Osteoblast (primary cell): ENCODE measurements around the gene OVCA2. TPM values are rescaled to one million over a fixed set of nuclear protein-coding genes. Genes with fewer than 3 reads are reported as not detected.
A peak's percentile ranks its signal among the peaks of the same experiment; 100 is the strongest.

Source experiments
- DNase-seq: peaks from one replicate; pipeline ENCODE4 v3.0.0; 2011; ENCODE audit warnings: low spot score, mixed read lengths; ENCODE audit not compliant: insufficient read length; ENCODE audit errors: missing footprints
- H2AFZ ChIP-seq: 2 replicates; pipeline ENCODE4 v1.6.0; 2011; ENCODE audit warnings: mild to moderate bottlenecking, low read length
- H3K27ac ChIP-seq: 2 replicates; pipeline ENCODE4 v1.5.1; 2011; ENCODE audit warnings: mild to moderate bottlenecking, low read depth, low read length, moderate library complexity
- H3K27me3 ChIP-seq: 2 replicates; pipeline ENCODE4 v1.6.0; 2012; ENCODE audit warnings: mild to moderate bottlenecking, control low read depth, inconsistent platforms, low read length, moderate library complexity; ENCODE audit not compliant: insufficient read depth
- H3K36me3 ChIP-seq: 2 replicates; pipeline ENCODE4 v1.5.1; 2011; ENCODE audit warnings: mild to moderate bottlenecking, low read length, control low read depth, moderate library complexity; ENCODE audit not compliant: insufficient read depth
- H3K4me1 ChIP-seq: 2 replicates; pipeline ENCODE4 v1.5.1; 2011; ENCODE audit warnings: mild to moderate bottlenecking, low read length, control low read depth, moderate library complexity; ENCODE audit not compliant: insufficient read depth
- H3K4me2 ChIP-seq: 2 replicates; pipeline ENCODE4 v1.6.0; 2011; ENCODE audit warnings: mild to moderate bottlenecking, low read length; ENCODE audit not compliant: insufficient read depth
- H3K4me3 ChIP-seq: fragments of 200-600 bp; sonication (generic); 3 replicates; pipeline ENCODE4 v1.5.1; 2012; ENCODE audit warnings: mild to moderate bottlenecking, low read length, inconsistent platforms; ENCODE audit not compliant: insufficient read depth
- H3K79me2 ChIP-seq: 2 replicates; pipeline ENCODE4 v1.6.0; 2012; ENCODE audit warnings: mild to moderate bottlenecking, low read length, control low read depth, inconsistent platforms; ENCODE audit not compliant: insufficient read depth
- H3K9me3 ChIP-seq: 2 replicates; pipeline ENCODE4 v1.5.1; 2011; ENCODE audit warnings: low read depth, low read length, control low read depth
- H4K20me1 ChIP-seq: 2 replicates; pipeline ENCODE4 v1.6.0; 2012; ENCODE audit warnings: mild to moderate bottlenecking, low read length, control low read depth; ENCODE audit not compliant: insufficient read depth
- CTCF ChIP-seq: IDR thresholded peaks from 2 replicates; pipeline ENCODE4 v1.5.1; 2011; ENCODE audit warnings: mild to moderate bottlenecking, low read depth, low read length, moderate library complexity; ENCODE audit errors: extremely low read depth
- total RNA-seq: library from RNA; depleted of rRNA; stranded (reverse); fragments of >200 nt; gene quantifications from 2 replicates; pipeline ENCODE4 v1.2.3, GENCODE V29; 2012

OVCA2 gene
- total RNA-seq, 1 donor, result 59.0 TPM

- H3K4me2 ChIP-seq, result peak overlapping the region; percentile 94
- TF ChIP-seq CTCF, result no peak
- H3K79me2 ChIP-seq, result peaks cover 25% of the 10 kb centered on the region
- DNase-seq, result peak; percentile 99
- H3K36me3 ChIP-seq, result peaks cover 21% of the 10 kb centered on the region
- H2AFZ ChIP-seq, result no peak overlapping the region
- H3K4me3 ChIP-seq, result peak overlapping the region; percentile 83
- no peaks in the 10 kb centered on the region for H3K9me3 ChIP-seq
- peaks cover 6% of the 10 kb centered on the region for H3K4me1 ChIP-seq
- no peaks in the 10 kb centered on the region for H4K20me1 ChIP-seq
- H3K27ac ChIP-seq, result peak overlapping the region; percentile 65
- H3K27me3 ChIP-seq, result peaks cover 7% of the 10 kb centered on the region
Measured at GRCh38 chr17:2055292-2056205, 13.7 kb downstream of the OVCA2 start.

DNA sequence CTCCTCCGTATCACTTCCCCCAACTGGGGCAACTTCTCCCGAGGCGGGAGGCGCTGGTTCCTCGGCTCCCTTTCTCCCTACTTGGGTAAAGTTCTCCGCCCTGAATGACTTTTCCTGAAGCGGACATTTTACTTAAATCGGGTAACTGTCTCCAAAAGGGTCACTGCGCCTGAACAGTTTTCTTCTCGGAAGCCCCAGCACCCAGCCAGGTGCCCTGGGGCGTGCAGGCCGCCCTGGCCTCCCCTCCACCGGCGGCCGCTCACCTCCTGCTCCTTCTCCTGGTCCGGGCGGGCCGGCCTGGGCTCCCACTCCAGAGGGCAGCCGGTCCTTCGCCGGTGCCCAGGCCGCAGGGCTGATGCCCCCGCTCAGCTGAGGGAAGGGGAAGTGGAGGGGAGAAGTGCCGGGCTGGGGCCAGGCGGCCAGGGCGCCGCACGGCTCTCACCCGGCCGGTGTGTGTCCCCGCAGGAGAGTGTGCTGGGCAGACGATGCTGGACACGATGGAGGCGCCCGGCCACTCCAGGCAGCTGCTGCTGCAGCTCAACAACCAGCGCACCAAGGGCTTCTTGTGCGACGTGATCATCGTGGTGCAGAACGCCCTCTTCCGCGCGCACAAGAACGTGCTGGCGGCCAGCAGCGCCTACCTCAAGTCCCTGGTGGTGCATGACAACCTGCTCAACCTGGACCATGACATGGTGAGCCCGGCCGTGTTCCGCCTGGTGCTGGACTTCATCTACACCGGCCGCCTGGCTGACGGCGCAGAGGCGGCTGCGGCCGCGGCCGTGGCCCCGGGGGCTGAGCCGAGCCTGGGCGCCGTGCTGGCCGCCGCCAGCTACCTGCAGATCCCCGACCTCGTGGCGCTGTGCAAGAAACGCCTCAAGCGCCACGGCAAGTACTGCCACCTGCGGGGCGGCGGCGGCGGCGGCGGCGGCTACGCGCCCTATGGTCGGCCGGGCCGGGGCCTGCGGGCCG, 14.7 kb downstream of the OVCA2 start:
- H3K36me3 ChIP-seq, result peaks cover 30% of the 10 kb centered on the region
- peak; percentile 96 for DNase-seq
- H3K4me2 ChIP-seq, result peak overlapping the region; percentile 68
- H4K20me1 ChIP-seq, result no peaks in the 10 kb centered on the region
- H3K9me3 ChIP-seq, result no peaks in the 10 kb centered on the region
- no peak overlapping the region for H2AFZ ChIP-seq
- H3K4me3 ChIP-seq, result peak overlapping the region; percentile 64
- H3K4me1 ChIP-seq, result peaks cover 6% of the 10 kb centered on the region
- H3K79me2 ChIP-seq, result peaks cover 25% of the 10 kb centered on the region
- peak overlapping the region; percentile 58 for H3K27ac ChIP-seq
- no peak for TF ChIP-seq CTCF
- peaks cover 4% of the 10 kb centered on the region for H3K27me3 ChIP-seq

GRCh38 chr17:2057175-2057759, 15.4 kb downstream of the OVCA2 start:
- H3K4me3 ChIP-seq, result no peak overlapping the region
- H3K79me2 ChIP-seq, result peaks cover 25% of the 10 kb centered on the region

More at GRCh38 chr17:2057175-2057759, 15.4 kb downstream of the OVCA2 start:
- H4K20me1 ChIP-seq, result no peaks in the 10 kb centered on the region
- peaks cover 37% of the 10 kb centered on the region for H3K36me3 ChIP-seq
- peak; percentile 80 for DNase-seq
- peaks cover 11% of the 10 kb centered on the region for H3K4me1 ChIP-seq
- no peak for TF ChIP-seq CTCF
- H3K9me3 ChIP-seq, result no peaks in the 10 kb centered on the region
- no peaks in the 10 kb centered on the region for H3K27me3 ChIP-seq
- no peak overlapping the region for H3K27ac ChIP-seq
- no peak overlapping the region for H2AFZ ChIP-seq
- H3K4me2 ChIP-seq, result no peak overlapping the region
